ENCODE results near the gene DNASE1L1.

DNASE1L1 gene, protein sequence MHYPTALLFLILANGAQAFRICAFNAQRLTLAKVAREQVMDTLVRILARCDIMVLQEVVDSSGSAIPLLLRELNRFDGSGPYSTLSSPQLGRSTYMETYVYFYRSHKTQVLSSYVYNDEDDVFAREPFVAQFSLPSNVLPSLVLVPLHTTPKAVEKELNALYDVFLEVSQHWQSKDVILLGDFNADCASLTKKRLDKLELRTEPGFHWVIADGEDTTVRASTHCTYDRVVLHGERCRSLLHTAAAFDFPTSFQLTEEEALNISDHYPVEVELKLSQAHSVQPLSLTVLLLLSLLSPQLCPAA

DNA sequence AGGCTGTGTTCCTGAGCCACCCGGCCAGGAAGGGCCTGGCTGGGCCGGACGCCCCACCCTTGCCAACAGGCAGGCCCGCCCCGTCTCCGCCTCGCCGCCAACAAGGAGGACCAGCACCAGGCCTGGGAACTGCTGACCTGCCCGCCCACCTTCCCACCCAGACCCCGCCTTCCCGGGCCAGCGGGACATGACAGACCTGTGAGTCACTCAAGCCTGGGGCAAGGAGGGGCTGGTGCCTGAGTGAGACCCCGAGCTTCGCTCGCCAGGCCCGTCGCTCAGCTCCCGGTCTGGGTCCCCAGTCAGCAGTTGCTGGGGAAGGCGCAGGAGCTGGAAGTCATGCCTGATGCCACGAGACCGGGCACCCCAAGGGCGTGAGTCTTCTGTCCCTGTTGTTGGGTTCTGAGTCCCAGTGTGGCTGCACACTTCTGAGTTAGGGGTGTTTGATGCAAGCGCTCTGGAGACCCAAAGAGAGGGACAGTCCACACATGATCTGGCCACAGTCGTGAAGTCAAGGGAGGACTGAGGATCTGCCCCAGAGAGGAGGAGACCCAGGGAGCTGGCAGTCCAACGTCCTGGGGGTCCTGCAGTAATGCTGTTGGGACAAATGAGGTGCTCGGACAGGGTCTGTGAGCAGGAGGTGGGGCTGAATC, at the start of gene DNASE1L1:
Gene DNASE1L1 (minus strand): TSS at position 33 of the 650 bp plus-strand sequence. CDS start 3,686 bp downstream, outside the sequence.
- DNase-seq (ENCODE audit: low spot score) = peak; percentile 68

GRCh38 chrX:154458116-154458953, 49.3 kb upstream of the DNASE1L1 start, which contains the start of gene PLXNA3:
TSS of gene PLXNA3 (plus strand) at chrX:154458281. CDS start at chrX:154460184, 1,903 bp downstream.
- no peak for DNase-seq (ENCODE audit: low spot score)

- DNase-seq (ENCODE audit: low spot score) = no peak
These were observed 48.5 kb upstream of the DNASE1L1 start for GRCh38 chrX:154457491-154458115.

- DNase-seq (ENCODE audit: low spot score) = no peak
These were observed 43.8 kb upstream of the DNASE1L1 start for GRCh38 chrX:154452823-154453222.

GRCh38 chrX:154450312-154450711, 41.3 kb upstream of the DNASE1L1 start:
- no peak for DNase-seq (ENCODE audit: low spot score)

DNA sequence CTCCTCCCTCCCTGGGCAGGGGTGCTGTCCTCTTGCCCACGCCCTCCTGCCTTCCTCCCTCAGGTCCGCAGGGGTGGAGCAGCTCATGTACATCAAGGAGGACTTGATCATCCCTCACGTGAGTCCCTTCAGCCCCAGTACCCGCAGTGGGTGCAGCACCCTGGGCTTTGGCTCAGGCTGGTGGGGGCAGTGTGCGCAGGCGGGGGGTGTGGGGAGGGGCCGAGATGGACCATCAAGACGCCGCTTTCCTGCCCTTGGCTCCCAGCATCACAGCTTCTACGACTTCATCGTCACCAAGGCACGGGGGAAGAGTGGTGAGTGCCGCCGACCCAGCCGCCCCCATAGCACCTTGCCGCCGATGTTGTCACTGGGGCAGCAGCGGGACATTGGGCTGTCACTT, 40.6 kb upstream of the DNASE1L1 start:
- no peak for DNase-seq (ENCODE audit: low spot score)

DNA sequence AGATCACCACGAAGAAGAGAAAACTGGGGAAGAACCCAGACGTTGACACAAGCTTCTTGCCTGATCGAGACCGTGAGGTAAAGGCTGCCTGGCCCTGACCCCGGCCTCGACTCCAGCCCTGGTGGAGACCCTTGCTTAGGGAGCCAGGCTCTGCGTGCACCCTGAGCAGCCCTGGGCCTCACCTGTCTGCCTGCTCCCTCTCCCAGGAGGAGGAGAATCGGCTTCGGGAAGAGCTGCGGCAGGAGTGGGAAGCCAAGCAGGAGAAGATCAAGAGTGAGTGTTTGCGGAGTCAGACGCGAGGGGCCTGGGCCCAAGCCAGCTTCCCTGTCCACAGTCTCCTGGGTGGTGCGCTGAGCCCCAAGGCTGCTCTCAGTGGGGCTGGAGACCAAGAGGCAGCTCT, 39.4 kb upstream of the DNASE1L1 start:
- DNase-seq (ENCODE audit: low spot score) = no peak

- DNase-seq (ENCODE audit: low spot score) = no peak
These were observed 37.4 kb upstream of the DNASE1L1 start for GRCh38 chrX:154446430-154446829.

- no peak for DNase-seq (ENCODE audit: low spot score)
These were observed 36.7 kb upstream of the DNASE1L1 start for GRCh38 chrX:154445776-154446175.

DNA sequence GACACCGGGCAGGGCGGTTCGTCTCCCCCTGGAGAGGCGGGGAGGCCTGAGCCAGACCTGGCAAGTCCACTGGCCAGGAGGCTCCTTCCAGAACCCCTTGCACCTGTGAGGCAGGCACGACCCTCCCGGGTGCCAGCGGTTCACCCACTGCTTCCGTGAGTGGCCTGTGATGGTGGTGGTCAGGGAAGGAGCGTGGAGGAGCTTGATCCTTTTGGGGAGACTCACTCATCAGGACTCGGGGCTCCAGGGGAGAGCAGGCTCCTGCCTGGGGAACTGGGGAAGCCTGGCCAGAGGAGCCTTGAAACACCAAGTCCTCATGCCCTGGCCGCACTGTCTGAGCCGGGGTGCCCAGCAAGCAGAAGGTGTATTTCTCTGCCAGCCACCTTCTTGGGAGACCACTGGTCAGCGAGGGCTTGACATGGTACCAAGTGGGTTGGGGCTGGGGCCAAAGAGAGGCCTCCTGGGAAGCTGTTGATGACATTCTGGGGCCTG, 35.7 kb upstream of the DNASE1L1 start:
- no peak for DNase-seq (ENCODE audit: low spot score)

DNA sequence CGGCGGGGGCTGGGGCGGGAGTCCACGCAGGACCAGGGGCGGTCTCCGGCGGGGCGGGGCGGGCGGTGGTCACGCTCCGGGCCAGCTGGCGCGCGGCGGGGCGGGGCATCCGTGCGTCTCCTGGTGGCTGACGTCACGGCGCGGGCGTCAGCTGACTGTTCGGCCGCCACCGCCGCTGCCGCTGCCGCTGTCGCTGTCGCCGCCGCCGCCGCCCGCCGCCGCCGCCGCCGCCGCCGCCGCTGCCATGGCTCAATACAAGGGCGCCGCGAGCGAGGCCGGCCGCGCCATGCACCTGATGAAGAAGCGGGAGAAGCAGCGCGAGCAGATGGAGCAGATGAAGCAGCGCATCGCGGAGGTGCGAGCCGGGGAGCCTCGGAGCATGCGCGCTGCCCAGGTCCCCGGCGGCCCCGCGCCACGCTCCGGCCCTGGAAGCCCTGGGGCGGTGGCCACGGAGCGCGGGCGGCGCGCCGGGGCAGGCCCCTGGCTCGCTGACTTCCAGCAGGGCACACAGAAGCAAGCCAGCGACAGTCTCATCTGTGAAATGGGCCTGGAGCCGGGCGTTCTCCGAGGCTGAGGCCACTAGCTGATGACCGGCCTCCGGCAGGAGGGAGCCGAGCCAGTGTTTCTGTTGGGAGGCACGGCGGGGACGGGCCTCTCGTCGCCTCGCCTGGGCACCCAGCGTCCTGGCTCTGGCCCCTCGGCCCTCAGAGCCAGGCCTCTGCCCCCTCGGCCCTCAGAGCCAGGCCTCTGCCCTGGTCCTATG, 35.1 kb upstream of the DNASE1L1 start, which contains the start of gene FAM50A:
Gene FAM50A (plus strand): TSS at position 150 of the 763 bp plus-strand sequence. CDS start 95 bp downstream, at position 245.
- peak; percentile 80 for DNase-seq (ENCODE audit: low spot score)

DNA sequence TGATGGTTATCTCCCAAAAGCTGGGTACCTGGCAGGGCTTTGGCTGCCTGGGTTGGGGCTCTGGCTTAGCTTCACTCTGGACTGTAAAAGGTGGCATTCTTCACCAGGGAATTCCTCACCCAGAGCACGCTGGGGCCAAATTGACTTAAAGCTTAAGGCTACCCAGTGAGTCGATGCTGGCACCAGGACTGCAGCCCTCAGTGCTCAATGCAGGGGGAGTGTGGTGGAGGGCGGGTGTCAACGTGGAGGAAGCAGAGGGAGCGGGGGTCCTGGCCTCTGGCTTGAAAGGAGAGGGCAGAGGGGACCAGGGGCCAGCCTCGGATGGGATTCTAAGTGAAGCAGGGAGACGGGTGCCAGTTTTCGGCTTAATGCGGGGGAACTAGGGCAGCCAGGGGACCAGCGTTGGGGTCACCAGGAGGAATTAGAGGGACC, 34.4 kb upstream of the DNASE1L1 start:
- DNase-seq (ENCODE audit: low spot score) = no peak

DNA sequence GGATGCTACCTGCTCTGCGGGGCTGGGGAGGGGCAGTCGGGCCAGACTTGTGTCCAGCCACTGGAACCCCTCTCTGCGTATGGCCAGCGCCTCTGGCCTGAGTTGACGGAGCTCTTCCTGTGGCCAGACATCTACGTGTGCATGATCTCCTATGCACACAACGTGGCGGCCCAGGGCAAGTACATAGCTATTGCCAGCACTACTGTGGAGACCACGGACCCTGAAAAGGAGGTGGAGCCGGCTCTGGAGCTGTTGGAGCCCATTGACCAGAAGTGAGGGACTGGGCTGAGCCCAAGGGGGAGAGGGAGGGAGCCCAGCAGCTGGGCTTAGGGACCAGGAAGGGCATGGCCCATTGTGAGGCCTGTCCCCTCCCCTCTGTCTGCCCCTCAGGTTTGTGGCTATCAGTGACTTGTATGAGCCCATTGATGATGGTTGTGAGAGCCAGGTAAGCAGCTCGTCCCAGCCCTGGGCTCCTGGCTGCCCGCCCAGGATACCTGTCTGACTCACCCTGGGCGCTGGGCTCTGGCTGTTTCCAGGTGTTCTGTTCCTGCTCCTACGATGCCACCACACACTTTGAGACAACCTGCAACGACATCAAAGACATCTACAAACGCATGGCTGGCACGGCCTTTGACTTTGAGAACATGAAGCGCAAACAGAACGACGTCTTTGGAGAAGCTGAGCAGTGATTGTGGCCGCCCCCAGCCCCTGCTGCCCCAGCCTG, 33.1 kb upstream of the DNASE1L1 start:
- no peak for DNase-seq (ENCODE audit: low spot score)

DNA sequence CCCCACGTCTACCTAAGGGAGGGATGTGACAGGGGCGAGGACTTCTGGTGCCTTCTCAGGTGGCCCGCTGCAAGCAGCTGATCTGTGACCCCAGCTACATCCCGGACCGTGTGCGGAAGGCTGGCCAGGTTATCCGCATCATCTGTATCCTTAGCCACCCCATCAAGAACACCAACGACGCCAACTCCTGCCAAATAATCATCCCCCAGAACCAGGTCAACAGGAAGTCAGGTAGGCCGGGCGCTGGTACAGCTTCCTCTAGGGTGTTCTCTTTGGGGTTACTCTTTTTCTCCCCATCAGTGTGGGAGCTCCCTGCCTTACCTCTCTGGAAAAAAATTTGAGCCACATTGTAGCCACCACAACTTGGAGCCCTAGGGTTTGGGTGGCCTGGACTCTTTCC, 32.5 kb upstream of the DNASE1L1 start:
- no peak for DNase-seq (ENCODE audit: low spot score)

DNA sequence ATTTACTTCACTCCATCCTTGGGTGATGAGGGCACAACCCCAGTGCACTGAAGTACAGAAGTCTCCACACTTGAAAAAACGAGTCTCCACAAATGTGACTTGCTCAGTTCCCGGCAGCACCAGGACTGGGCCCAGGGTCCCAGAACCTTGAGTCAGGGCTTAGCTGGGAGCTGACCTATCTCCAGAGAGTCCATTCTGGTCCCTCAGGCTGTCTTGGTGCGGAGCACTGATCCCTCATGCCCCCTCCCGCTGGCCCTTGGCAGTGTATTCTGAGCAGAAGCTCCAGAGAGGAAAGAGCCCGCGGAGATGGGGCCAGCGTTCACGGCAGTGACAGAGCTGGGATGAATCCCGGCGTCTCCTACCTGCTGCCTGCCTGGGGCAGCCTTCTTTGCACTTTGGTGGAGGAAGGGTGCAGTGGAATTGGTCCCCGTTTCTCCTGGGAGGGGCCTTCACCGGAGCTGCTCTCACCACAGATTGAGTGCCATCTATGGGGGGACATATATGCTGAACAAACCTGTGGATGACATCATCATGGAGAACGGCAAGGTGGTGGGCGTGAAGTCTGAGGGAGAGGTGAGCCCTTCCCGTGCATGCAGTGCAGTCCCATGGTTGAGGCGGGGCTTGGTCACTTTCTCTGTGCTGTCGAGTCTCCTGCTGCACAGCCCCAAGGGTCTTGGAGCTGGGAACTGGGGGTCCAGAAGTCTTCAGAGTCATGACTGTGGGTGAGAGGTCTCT, 31.7 kb upstream of the DNASE1L1 start:
- DNase-seq (ENCODE audit: low spot score) = no peak

DNA sequence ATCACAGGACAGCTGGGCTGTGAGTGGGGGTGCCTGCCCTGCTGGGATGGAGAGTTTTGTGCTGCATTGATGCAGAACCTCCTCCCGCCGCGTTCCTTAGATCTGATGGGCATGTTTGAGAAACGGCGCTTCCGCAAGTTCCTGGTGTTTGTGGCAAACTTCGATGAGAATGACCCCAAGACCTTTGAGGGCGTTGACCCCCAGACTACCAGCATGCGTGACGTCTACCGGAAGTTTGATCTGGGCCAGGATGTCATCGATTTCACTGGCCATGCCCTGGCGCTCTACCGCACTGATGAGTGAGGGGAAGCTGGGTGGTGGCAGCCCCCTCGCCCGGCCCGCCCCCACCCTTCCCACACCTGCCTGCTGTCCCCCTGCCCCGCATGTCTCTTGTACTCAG, 30.8 kb upstream of the DNASE1L1 start:
- DNase-seq (ENCODE audit: low spot score) = no peak

DNA sequence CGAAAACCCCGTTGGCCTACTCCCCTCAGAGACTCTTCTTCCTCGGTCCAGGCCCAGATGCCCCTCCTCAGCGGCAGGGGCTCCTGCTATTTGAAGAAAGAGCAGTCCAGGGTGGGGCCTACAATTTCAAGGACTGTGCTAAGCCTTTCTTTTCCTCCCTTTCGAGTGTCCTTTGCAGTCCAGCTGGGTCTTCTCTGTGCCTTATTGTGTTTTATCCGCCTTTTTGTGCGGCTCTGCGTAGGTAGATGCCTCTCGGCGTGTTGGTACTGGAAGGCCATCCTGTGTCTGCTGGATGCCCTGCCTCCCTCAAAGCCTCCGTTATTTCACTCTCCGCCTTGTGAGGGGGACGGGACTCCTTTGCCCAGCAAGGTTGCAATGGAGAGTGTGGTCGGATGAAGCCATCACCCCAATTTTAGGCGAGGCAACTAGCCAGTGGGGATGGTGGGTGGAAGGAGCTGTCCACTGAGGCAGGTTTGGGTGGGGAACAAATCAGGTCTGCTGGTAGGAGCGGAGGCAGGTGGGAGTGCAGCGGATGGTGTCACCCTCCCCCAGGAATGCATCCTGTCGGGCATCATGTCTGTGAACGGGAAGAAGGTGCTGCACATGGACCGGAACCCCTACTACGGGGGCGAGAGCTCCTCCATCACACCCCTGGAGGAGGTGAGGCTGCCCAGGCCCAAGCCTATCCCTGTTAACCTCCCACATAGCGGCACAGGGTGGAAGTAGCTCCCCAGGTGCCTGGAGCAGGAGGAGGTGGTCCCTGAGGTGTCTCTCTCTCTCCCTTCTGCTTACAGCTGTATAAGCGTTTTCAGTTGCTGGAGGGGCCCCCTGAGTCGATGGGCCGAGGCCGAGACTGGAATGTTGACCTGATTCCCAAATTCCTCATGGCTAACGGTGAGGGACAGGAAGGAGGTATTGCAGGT, 29.2 kb upstream of the DNASE1L1 start:
- DNase-seq (ENCODE audit: low spot score) = no peak

DNA sequence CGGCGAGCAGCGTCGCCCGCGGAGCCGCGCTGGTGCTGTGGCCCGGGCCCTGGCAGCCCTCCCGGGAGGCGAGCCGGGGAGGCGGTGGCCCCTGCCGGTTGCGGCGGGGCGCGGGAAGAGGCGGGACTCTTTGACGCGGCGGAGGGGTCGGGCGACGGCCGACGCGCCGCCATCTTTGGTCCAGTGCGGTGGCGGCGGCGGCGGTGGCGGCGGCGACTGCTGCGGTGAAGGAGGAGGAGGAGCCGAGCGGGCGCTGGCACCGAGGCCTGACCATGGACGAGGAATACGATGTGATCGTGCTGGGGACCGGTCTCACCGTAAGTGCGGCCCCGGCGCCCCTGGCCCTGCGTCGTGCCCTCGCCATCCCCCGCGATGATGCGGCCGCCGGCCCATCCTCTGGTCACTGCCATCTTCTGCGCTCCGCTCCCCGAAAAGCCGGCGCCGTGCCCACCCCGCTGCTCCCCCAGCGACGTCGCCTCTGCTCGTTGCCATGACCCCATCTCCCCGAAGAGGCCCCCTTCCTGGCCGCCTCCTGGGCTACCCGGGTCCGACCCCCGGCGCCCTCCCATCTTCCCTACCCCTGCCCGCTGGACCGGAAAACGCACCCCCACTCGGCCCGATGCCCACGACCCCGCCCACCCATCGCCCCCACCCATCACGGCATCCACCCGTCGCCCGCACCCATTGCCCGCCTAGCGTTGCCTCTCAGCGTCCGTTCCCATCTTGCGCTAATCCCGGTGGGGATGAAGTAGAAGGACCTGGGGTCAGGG, 28.1 kb upstream of the DNASE1L1 start, which contains the start of gene GDI1:
Gene GDI1 (plus strand): TSS at position 172 of the 770 bp plus-strand sequence. CDS start 101 bp downstream, at position 273.
- peak; percentile 61 for DNase-seq (ENCODE audit: low spot score)
